SK-N-SH (cell line): ENCODE data around the gene LRP5.

Experiments
- CHD2 ChIP-seq: fragments of 150-350 bp; IDR thresholded peaks from 2 replicates; pipeline ENCODE4 v1.6.1; 2018; ENCODE audit warnings: low read length; ENCODE audit not compliant: partially characterized antibody
- FOSL2 ChIP-seq: IDR thresholded peaks from 2 replicates; pipeline ENCODE4 v1.4.0; 2012; ENCODE audit warnings: low read depth, mild to moderate bottlenecking, moderate library complexity, borderline replicate concordance
- GABPA ChIP-seq: IDR thresholded peaks from 2 replicates; pipeline ENCODE4 v1.4.0; 2012; ENCODE audit warnings: low read depth, mild to moderate bottlenecking
- MAX ChIP-seq: IDR thresholded peaks from 2 replicates; pipeline ENCODE4 v1.4.0; 2012; ENCODE audit warnings: low read depth
- MXI1 ChIP-seq: IDR thresholded peaks from 2 replicates; pipeline ENCODE4 v1.6.1; 2012; ENCODE audit warnings: mild to moderate bottlenecking, low read depth, low read length, improper control_type of control experiment
- RXRA ChIP-seq: IDR thresholded peaks from 2 replicates; pipeline ENCODE4 v1.4.0; 2012; ENCODE audit warnings: low read depth, mild to moderate bottlenecking, borderline replicate concordance
- TEAD4 ChIP-seq: IDR thresholded peaks from 2 replicates; pipeline ENCODE4 v1.4.0; 2012; ENCODE audit warnings: mild to moderate bottlenecking, borderline replicate concordance; ENCODE audit not compliant: insufficient read depth
- YY1 ChIP-seq: IDR thresholded peaks from 2 replicates; pipeline ENCODE4 v1.4.0; 2012; ENCODE audit warnings: low read depth, mild to moderate bottlenecking
- TF ChIP-seq, protein P1 (sequence below): fragments of 200-600 bp; sonication (generic); IDR thresholded peaks from 2 replicates; pipeline ENCODE4 v1.6.1; 2017; ENCODE audit warnings: antibody characterized with exemption, mild to moderate bottlenecking, moderate library complexity

DNA sequence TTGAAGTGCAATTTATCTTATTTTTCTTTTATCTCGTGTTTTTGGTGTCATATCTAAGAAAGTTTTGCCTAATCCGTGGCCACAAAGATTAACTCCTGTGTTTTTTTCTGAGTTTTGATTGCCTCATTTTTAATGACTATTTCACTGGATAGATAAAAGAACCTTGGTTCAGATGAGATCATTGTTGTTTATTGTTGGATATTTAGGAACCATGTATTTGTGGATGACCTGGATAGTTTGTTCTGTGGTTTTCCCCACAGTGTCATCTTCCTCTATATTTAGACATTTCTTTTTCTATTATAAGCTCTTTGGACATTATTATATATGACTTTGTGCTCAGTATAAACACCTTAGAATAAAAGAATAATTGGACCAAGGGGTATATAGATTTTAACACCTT, 185.4 kb downstream of the LRP5 start:
- no peak for TF ChIP-seq FOSL2
- TF ChIP-seq, protein P1, sequence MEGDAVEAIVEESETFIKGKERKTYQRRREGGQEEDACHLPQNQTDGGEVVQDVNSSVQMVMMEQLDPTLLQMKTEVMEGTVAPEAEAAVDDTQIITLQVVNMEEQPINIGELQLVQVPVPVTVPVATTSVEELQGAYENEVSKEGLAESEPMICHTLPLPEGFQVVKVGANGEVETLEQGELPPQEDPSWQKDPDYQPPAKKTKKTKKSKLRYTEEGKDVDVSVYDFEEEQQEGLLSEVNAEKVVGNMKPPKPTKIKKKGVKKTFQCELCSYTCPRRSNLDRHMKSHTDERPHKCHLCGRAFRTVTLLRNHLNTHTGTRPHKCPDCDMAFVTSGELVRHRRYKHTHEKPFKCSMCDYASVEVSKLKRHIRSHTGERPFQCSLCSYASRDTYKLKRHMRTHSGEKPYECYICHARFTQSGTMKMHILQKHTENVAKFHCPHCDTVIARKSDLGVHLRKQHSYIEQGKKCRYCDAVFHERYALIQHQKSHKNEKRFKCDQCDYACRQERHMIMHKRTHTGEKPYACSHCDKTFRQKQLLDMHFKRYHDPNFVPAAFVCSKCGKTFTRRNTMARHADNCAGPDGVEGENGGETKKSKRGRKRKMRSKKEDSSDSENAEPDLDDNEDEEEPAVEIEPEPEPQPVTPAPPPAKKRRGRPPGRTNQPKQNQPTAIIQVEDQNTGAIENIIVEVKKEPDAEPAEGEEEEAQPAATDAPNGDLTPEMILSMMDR, result no peak
- TF ChIP-seq RXRA, result no peak
- TF ChIP-seq TEAD4, result no peak
- TF ChIP-seq MXI1, result no peak
- no peak for TF ChIP-seq YY1
- TF ChIP-seq CHD2, result no peak
- no peak for TF ChIP-seq GABPA
- TF ChIP-seq MAX, result no peak
